Panc1 (cell line): ENCODE data around the gene C2CD2L. TPM values are rescaled to one million over a fixed set of nuclear protein-coding genes. Genes with fewer than 3 reads are reported as not detected.

Source experiments
- ATAC-seq: fragments of 200-7000 bp; cut with Tn5 transposase; 2 replicates; pipeline ENCODE4 v1.9.1; 2020; ENCODE audit warnings: mild to moderate bottlenecking, moderate library complexity
- BruUV-seq: library from RNA; stranded (reverse); fragments of 400-500 nt; replicated peaks from 2 replicates; lab custom pipeline; 2021; lab: Mats Ljungman, UMichigan
- CTCF ChIA-PET: fragments of 300-600 bp; sonication (Branson Sonifier 250); formaldehyde crosslinking; loops from one replicate; lab custom pipeline; 2022; ENCODE audit warnings: antibody characterized with exemption; lab: Charles Lee
- POLR2A ChIA-PET: fragments of 300-600 bp; sonication (Branson Sonifier 250); formaldehyde crosslinking; loops from one replicate; lab custom pipeline; 2022; ENCODE audit warnings: antibody characterized with exemption; lab: Charles Lee
- DNase-seq: peaks from one replicate; pipeline ENCODE4 v3.0.0-alpha.2; 2010; ENCODE audit warnings: low read depth, low spot score
- H3K27ac ChIP-seq: 2 replicates; pipeline ENCODE4 v1.5.1; 2011; ENCODE audit warnings: mild to moderate bottlenecking, low read length, inconsistent platforms
- H3K27me3 ChIP-seq: fragments of 200-500 bp; sonication (Bioruptor generic); 2 replicates; pipeline ENCODE4 v1.6.0; 2014; ENCODE audit warnings: low read length, inconsistent platforms; ENCODE audit not compliant: control insufficient read depth, insufficient read depth
- H3K36me3 ChIP-seq: fragments of 200-500 bp; sonication (Bioruptor generic); 2 replicates; pipeline ENCODE4 v1.5.1; 2014; ENCODE audit warnings: inconsistent platforms, mild to moderate bottlenecking, low read length, moderate library complexity; ENCODE audit not compliant: control insufficient read depth, insufficient read depth
- H3K4me1 ChIP-seq: 2 replicates; pipeline ENCODE4 v1.5.1; 2011; ENCODE audit warnings: inconsistent platforms, mild to moderate bottlenecking, low read length, moderate library complexity; ENCODE audit not compliant: control insufficient read depth, insufficient read depth
- H3K4me3 ChIP-seq, 2 experiments: 2 replicates each; pipeline ENCODE4 v1.5.1; 2011 to 2012; ENCODE audit warnings: low read depth in 2 of 2, low read length in 2 of 2, mild to moderate bottlenecking in 2 of 2, inconsistent platforms in 1 of 2, moderate library complexity in 1 of 2
- H3K9me3 ChIP-seq: fragments of 200-500 bp; sonication (Bioruptor generic); 2 replicates; pipeline ENCODE4 v1.5.1; 2014; ENCODE audit warnings: low read depth, mild to moderate bottlenecking, inconsistent platforms, low read length, moderate library complexity; ENCODE audit not compliant: control insufficient read depth, insufficient read depth
- CTCF ChIP-seq: fragments of 450-650 bp; IDR thresholded peaks from 2 replicates; pipeline ENCODE4 v1.5.1; 2017; ENCODE audit warnings: mild to moderate bottlenecking
- POLR2AphosphoS5 ChIP-seq: IDR thresholded peaks from 2 replicates; pipeline ENCODE4 v1.6.1; 2012; ENCODE audit warnings: mild to moderate bottlenecking, low read depth, low read length, moderate library complexity
- REST ChIP-seq, 2 experiments: IDR thresholded peaks; 2 replicates each; pipeline ENCODE4 v1.6.1; 2011 to 2012; ENCODE audit warnings: low read depth in 2 of 2, control low read depth in 1 of 2, low read length in 1 of 2, mild to moderate bottlenecking in 1 of 2, moderate library complexity in 1 of 2; ENCODE audit not compliant: insufficient read depth in 1 of 2
- SIN3A ChIP-seq: IDR thresholded peaks from 2 replicates; pipeline ENCODE4 v1.6.1; 2012; ENCODE audit warnings: low read depth, mild to moderate bottlenecking, low read length, moderate library complexity, borderline replicate concordance; ENCODE audit not compliant: insufficient read depth
- TCF7L2 ChIP-seq: IDR thresholded peaks from 2 replicates; pipeline ENCODE4 v1.6.1; 2011; ENCODE audit warnings: mild to moderate bottlenecking, low read depth, low read length, inconsistent platforms
- in situ Hi-C: cut with HindIII; loops from 2 replicates; pipeline ENCODE4 v1.10.0; 2016; ENCODE audit warnings: low sequenced_read_pairs, low pct_unique_long_range_greater_than_20kb
- intact Hi-C: fragments of 100-400 bp; cut with micrococcal nuclease; formaldehyde crosslinking; loops from one replicate; pipeline ENCODE4 v1.10.0; 2022; ENCODE audit not compliant: unreplicated experiment
- total RNA-seq: library from RNA; stranded (reverse); gene quantifications from one replicate; pipeline ENCODE4 v1.2.1, GENCODE V29; 2021; ENCODE audit not compliant: unreplicated experiment

C2CD2L gene
- total RNA-seq, 1 experiment from 2014 or later = 10.1 TPM

- Histone ChIP-seq H3K27ac (no peak overlapping the region), H3K27me3 (no peaks in the 10 kb centered on the region), H3K4me3 (no peak overlapping the region), H3K9me3 (no peaks in the 10 kb centered on the region), H3K36me3 (peaks cover 6% of the 10 kb centered on the region), H3K4me1 (peaks cover 18% of the 10 kb centered on the region)
- no peak for ATAC-seq
- no TSS peak for BruUV-seq
- DNase-seq = no peak
- in situ Hi-C loops (no loop called here), intact Hi-C loops (no loop called here)
- CTCF ChIA-PET = interaction anchor here (0.6 kb wide), 1 partner anchor 249 kb away, joined by 3 read pairs; no protein-coding TSS in a partner anchor
- POLR2A ChIA-PET = interaction anchor here (0.9 kb wide), 1 partner anchor 11 kb away, joined by 3 read pairs; the partner anchor contains the start of gene DPAGT1
- TF ChIP-seq REST (IDR thresholded peaks at IDR 0.05; ENCODE audit: insufficient read depth in 1 of 2, low read depth in 2 of 2, low read length in 1 of 2) = no peak
These were observed 16.0 kb upstream of the C2CD2L start for GRCh38 chr11:119091178-119091577.

GRCh38 chr11:119091966-119092879 is 14.9 kb upstream of the C2CD2L start:
- Histone ChIP-seq H3K4me1 (peaks cover 18% of the 10 kb centered on the region), H3K27ac (peak overlapping the region; percentile 84), H3K4me3 (peak overlapping the region; percentile 81 to 94), H3K36me3 (peaks cover 6% of the 10 kb centered on the region), H3K27me3 (no peaks in the 10 kb centered on the region), H3K9me3 (no peaks in the 10 kb centered on the region)
- DNase-seq (no peak), ATAC-seq (no peak)
- intact Hi-C loops = no loop called here
- in situ Hi-C loops = no loop called here
- no TSS peak for BruUV-seq
- POLR2A ChIA-PET = interaction anchor here (0.6 kb wide), 2 partner anchors 10 to 15 kb away, joined by 4 to 5 read pairs; partner anchors contain the start of gene DPAGT1
- CTCF ChIA-PET = no interaction called here
- TF ChIP-seq REST (IDR thresholded peaks at IDR 0.05; ENCODE audit: insufficient read depth in 1 of 2, low read depth in 2 of 2, low read length in 1 of 2) (no peak), POLR2AphosphoS5 (no peak; the same call in 1 of the 2 replicates), SIN3A (no peak), CTCF (no peak), TCF7L2 (no peak)
